HG02870 (cell line): ENCODE results near the gene PPP5C.
"Not testable (repeated sequence)": the region's sequence is repeated elsewhere in the genome, so short reads cannot be mapped to it uniquely, and the experiment has no call there.

Experiments used
- ATAC-seq: cut with Tn5 transposase; IDR thresholded peaks from one replicate; pipeline ENCODE4 v1.9.1; 2021; ENCODE audit warnings: mild to moderate bottlenecking, moderate library complexity; ENCODE audit not compliant: unreplicated experiment

Gene PPP5C

DNA sequence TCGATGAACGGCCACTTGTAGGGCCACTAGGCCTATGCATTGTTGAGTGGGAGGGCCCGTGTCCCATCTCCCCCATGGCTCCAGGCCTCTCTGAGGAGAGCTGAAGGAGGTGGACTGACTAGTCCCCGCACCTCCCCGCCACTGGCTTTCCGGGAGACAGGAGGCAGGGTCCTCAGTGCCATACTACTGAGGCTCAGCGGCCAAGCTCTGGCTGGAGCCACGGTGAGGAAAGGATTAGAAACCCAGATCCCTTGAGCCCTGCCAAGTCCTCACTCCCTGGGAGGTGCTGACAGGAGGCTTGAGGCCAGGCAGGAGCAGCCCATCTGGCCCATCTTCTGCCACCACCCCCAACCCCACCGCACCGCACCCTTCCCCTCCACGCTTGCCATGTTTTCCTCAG is 37.5 kb downstream of the PPP5C start:
- no peak for ATAC-seq

DNA sequence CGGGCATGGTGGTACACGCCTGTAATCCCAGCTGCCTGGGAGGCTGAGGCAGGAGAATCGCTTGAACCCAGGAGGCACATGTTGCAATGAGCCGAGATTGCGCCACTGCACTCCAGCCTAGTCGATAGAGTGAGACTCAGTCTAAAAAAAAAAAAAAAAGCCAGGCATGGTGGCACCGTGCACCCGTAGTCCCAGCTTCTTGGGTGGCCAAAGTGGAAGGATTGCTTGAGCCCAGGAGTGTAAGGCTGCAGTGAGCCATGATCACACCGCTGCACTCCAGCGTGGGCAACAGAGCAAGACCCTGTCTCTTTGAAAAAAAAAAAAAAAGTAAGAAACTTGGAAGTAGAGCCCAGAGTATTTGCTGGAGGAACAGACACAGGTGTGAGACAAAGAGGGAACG is 38.7 kb downstream of the PPP5C start:
- no peak for ATAC-seq

DNA sequence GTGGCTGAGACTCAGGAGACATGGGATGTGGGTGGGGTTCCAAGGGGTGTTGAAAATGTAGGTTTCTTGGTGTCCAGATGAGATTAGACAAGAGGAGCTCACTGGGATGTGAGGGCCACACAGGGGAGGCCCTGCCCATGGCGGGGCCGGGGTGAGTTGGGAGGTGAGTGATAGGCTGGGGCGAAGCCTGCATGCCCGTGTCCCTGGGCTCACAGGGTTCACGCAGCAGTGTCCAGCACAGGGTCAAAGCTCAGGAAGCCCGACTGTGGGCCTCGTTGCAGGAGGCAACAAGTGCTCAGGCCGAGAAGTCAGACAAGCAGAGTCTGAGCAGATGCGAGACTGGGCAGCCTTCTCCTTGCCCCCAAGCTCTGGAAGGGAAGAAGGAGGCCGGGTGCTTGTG is 39.3 kb downstream of the PPP5C start:
- ATAC-seq = no peak

DNA sequence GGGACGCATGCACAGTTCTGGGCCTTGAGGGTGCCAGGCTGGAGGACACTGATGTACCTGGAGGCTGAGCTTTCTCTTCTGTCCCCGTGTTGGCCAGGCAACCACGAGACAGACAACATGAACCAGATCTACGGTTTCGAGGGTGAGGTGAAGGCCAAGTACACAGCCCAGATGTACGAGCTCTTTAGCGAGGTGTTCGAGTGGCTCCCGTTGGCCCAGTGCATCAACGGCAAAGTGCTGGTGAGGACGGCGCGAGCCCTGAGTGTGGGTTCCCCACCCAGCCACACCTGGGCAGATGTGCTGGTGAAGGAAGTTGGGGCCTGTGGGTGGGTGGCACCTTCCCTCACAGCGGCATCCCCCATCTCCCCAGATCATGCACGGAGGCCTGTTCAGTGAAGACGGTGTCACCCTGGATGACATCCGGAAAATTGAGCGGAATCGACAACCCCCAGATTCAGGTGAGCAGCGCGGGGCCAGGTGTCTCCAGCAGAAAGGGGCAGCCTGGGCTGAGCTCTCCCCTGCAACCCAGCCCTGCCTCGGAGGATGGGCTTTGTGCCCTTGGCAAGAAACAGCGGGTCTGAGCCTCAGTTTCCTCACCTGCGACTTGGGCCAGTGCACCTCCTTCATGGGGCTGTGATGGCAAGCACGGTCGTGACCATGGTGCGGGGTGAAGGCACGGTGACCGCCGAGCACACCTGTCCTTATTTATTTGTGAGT is 40.3 kb downstream of the PPP5C start:
- no peak for ATAC-seq

DNA sequence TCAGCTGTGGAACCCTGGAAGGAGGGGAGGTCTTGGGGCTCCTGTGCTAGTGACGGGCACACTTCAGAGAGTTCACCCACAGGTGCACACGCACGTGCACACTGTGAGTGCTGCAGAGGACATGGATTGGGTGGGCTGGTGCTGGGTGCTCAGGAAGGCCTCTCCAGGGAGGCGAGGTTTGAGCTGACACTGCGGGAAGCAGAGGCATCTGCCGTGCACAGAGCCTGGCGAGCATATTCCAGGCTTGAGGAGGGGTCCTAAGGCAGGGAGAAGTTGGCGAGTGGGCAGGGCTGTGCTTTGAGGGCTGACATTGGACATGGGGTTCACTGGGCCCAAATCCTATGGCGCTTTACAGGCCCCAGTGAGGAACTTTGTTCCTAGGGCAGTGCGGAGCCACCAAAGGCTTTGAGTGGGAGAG is 40.8 kb downstream of the PPP5C start:
- no peak for ATAC-seq

DNA sequence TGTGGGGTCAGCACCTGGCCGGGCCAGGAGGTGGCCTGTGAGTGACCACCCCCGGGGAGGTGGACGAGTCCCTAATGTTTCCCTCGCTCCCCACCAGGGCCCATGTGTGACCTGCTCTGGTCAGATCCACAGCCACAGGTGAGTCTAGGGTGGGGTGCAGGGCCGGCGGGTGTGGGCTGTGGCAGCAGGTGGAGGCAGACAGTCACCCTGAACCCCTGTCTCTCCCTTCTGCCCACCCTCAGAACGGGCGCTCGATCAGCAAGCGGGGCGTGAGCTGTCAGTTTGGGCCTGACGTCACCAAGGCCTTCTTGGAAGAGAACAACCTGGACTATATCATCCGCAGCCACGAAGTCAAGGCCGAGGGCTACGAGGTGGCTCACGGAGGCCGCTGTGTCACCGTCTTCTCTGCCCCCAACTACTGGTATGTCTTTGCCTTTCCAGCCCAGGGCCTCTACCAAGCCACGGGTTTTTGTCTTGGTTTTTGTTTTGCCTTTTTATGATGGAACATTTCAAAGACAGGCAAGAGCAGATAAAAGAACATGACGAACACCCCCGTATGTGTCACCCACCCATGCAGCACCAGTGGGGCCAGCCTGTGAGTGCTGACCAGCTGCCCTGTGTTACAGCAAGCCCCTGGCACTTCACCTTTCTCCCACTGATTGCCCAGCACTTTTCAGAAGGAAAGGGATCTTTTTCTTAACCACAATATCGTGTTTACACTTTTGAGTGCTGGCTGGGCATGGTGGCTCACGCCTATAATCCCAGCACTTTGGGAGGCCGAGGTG is 41.6 kb downstream of the PPP5C start:
- ATAC-seq = no peak

DNA sequence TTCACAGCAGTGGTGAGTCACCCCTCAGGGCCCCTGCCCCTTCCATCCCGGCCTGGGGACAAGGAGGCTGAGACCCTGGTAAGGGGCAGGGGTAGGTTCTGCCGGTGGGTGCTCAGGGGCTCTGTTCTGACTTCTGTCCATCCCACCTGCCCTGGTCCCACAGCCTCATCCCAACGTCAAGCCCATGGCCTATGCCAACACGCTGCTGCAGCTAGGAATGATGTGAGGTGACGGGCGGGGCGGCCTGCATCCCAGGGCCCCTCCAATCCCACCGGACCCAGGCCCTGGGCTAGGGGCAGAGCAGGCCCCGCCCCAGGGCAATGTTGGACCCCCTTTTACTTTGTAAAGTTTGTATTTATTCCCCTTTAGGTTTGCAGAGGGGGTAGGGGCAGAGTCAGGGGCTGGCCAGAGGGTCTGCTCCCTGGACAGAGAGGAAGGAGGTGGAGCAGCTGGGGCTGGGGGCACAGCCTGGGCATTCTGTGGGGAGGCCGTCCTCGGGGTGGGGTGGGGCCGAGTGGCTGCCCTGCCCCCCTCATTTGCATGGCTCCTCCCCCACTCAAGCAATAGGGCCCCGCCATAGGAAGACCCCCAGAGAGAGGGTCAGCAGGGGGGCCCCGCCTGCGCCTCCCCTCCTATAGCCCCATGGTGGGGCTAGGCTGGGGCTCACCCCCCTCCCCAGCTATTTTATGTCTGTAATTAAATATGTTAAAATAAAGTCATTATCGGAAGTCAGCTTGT is 43.4 kb downstream of the PPP5C start:
- no peak for ATAC-seq

DNA sequence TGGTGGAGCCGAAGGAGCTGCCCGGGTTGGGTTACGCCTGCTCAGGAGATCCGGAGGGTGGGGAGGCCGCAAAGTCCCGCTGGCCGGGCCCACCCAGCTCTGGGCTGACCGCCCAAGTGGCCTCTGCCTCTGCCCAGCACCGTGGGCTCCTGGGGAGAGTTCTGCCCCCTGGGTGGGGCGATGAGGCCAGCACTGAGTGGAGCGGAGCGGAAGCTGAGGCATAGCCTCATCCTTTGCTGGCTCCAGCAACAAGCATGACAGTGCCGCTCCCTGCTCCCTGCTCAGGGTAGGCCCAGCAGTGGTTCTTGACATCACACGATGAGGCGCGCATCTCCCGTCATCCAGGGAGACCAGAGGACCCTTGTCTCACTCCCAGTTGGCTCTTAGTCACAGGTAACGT is 44.0 kb downstream of the PPP5C start:
- ATAC-seq = no peak

DNA sequence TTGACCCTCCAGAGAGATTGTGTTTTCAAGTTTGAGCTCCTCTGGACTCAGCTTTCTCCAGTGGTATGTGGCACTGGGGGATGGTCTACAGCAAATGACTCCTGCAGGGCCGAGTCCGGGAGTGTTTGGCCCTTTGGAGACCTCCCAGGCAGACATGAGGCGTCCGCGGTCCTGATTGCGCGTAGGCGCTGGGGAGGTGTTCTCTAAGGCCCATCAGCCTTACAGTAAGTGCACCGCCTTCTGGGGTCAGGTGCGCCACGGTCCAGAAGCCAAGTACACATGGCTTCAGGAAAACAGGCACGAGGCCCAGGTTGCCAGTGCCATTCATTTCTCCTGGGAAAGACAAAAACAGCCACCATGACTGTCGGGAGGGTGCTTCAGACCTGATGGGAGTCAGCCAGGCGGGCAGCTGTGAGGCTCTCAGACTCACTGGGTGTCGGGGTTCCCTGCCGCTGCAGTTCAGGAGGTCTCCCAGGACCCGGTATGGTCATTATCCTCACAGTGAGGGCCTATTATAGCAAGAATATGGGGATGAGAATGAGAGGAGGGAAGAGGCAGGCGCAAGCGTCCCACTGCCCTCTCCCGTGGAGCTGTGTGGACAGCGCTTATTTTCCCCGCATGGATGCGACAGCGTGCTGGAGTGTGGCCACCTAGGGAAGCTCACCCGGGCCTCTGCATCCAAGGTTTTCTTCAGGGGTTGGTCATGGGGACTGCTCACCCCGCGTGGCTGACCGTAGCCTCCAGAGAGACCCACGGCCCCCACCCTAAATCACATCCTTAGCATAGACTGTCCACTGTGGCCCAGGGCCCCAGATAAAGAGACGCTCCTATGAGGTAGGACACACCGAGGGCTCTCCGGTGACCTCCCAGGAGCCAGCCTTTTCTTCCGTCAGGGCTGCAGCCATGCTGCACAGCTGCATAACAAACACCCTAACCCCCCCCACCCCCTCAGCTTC is 44.7 kb downstream of the PPP5C start:
- no peak for ATAC-seq

DNA sequence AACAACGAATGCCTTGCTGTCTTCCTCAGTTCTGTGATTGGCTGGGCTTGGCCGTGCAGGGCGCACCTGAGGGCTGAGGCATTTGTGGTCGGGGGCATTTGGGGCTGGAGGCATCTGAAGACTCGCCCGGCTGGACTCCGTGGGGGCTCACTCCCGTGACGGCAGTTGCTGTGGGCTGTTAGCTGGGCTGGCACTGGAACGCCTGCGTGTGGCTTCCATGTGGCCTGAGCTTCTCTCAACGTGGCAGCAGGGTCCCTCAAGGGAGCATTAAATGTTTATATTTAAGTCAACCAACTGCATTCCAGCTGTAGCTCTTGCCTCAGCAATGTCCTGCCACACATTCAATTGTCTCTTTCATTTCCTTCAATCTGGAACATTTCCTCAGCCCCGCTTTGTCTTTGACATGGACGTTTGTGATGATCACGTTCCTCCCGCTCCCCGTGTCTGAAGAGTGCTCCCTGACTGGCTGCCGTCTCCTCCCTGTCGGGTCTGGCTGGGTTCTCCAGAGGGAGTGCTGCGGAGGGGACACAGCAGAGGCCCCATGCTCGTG is 45.4 kb downstream of the PPP5C start:
- ATAC-seq = no peak

DNA sequence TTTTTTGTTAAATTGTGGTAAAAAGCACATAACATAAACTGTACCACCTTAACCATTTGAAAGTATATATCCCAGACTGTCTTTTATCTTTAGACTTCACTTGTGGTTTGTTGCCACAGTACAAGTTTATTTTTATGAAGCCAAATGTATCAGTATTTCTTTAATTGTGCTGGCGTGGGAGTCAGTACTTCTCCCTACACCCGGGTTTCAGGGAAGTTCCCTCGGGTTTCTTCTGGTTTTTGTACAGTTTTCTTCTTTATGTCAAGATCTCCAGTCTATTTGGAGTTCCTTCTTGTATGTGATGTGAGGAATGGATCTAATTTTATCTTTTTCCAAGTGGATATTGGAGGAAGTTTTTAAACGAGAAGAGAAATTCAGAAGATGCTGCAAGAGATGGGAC is 46.0 kb downstream of the PPP5C start:
- ATAC-seq = no peak

DNA sequence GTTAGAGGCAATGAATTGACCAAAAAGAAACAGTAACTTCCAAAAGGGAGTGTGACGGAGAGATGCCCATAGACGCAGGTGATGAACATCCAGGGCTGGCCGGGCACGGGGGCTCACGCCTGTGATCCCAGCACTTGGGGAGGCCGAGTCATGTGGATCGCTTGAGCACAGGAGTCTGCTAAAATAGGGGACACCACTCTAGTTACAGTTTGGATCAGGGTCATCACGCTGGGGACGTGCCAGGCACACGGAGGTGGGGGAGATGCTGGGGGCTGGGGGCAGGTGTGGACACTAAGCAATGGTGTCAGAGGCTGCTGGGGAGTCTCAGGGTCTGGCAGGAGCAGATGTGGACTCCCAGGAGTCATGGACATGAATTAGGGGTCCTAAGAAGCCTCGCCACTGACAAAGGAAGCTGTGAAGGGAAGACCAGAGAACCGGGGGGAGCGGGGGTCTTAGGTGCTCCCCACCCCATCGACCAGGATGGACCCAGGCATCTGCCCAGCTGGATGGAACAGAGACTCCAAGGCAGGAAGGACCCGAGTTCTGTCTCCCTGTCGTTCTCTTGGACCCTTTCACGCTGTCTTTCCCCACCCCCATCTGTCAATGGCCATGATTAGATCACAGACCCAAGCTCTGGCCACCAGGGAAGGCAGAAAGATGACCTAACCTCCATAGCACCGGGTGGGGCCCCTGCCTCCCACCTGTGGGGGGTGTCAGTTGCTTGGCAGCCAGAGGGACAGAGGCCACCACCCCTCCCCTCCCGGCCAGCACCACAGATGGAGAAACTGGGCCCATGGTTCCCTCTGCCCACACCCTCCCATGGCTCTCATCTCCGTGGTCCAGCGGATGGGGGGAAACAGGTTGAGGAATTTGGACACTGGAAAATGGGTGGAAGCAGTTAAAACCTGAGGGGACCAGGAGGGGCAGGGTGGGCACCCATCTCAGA is 46.8 kb downstream of the PPP5C start:
- no peak for ATAC-seq

DNA sequence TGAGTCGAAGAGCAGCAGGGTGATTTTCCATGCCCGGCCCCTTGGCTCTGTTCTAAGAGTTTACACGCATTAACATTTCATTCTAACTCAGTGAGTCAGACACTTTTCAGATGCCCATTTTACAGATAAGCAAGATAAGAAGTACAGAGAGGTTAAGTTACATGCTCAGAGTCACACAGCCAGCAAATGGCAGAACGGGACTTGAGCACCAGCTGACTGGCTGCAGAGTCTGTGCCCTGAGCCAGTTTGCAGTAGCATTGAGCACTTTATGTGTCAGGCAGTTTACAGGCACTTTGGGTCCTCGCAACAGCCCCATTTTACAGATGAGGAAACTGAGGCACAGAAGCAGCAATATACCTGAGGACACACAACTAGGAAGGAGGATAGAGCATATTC is 47.5 kb downstream of the PPP5C start:
- no peak for ATAC-seq

DNA sequence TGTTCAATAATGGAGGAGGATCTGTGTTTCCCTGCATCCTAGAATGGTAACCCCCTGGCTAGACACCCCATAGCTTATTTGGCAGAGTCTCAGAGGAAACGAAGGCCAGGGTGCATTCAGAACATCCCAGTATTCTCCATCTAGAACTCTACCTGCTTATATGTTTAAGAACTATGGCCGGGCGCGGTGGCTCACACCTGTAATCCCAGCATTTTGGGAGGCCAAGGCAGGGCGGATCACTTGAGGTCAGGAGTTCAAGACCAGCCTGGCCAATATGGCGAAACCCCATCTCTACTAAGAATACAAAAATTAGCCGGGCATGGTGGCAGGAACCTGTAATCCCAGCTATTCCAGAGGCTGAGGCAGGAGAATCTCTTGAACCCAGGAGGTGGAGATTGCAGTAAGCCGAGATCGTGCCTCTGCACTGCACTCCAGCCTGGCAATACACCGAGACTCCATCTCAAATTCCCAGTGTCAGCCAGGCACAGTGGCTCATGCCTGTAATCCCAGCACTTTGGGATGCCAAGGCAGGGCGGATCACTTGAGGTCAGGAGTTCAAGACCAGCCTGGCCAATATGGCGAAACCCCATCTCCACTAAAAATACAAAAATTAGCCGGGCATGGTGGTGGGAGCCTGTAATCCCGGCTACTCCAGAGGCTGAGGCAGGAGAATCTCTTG is 51.1 kb downstream of the PPP5C start:
- ATAC-seq = not testable (repeated sequence)

DNA sequence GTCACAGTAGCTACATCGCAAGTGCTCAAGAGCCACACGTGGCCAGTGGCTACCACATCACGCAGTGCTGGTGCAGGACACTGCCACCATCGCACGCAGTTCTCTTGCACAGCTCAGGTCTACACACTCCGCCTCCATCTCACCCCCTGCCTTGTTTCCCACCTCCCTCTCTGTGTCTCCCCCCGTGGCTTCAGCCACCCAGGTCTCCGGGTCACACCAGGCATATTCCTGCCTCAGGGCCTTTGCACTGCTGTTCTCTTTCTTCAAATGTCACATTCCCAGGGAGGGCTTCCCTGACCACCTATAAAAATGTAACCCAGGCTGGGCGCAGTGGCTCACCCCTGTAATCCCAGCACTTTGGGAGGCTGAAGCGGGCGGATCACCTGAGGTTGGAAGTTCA is 55.8 kb downstream of the PPP5C start:
- no peak for ATAC-seq

DNA sequence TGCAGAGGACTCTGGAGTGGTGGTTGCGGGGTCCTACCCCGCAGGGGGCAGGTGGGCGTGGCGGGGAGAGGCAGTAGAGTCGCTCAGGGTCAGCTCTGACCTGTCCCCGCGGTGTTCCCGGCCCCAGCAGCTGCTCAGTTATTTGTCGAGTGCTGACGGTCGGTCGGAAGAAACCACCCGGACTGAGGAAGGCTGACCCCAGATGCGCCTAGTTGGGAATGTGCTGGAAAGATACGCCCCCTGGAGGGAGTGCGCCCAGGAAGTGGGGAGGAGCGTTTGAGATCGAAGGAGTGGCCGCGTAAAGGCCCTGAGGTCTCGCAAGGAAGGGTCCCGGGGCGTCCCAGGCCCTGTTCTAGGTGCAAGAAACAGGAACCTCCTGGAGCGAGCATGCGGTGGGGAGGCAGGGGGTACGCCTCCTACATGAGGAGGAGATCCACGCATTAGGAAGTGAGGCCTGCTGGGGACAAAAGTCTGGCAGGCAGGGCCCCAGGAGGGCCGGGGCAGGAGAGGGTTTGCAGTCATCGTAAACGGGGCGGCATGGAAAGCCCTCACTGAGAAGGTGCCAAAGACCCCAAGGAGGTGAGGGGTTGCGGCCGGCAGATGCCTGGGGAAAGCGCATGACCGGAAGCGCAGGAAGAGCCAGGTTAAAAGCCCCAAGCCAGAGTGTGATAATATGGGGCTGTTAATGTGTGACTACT is 57.3 kb downstream of the PPP5C start:
- ATAC-seq = no peak

DNA sequence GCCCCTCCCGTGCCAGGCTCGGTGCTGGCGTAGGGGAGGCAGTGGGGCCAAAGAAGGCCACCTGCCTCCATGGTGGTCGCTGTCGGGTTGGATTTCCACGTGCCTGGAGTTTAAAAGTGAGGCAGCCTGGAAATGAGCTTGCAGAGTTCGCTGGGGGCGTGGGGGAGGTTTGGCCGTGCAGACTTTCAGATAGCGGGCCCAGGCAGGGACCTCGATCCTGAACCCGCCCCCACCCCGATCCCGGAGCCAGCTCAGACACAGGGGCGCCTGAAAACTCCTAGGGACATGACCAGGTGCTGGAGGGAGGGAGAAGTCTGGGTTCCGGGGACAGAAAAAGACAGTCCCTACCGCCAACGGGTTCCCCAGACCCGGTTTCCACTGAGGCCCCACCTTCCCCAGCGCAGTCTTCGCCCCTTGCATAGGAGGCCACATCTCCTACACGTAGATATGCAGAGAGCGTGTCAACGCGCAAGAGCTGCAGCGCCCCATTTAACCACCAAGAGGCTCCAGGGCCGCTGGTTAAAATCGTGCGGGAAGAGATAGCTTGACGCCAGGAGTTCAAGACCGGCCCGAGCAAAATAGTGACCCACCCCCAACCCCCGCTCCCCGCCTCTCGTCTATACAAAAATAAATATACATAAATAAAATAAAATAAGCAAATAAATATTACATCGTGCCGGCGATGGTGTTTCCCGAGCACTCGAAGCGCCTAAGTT is 58.0 kb downstream of the PPP5C start:
- ATAC-seq = no peak

DNA sequence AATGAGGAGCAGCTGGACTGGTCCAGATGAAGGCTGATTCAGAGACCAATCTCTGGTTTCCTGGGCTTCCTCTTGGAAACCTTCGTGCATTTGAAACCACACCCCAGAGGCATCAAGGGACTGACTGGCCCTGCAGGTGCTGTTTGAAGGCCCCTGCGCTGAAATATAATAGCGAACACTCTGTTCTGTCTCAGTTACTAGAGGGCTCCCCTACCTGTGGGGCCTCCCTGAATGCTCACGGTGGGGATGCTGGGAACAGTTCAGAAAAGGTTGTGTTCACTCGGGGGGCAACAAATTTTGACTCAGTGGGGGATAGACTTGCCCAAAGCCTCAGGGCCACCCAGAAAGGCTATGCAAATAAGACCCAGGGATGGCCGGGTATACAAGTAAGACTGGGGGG is 60.1 kb downstream of the PPP5C start:
- ATAC-seq = no peak
